OCI-LY7 (cell line): ENCODE measurements around the gene ADRA2A. TPM values are rescaled to one million over a fixed set of nuclear protein-coding genes. Genes with fewer than 3 reads are reported as not detected.

Experiments
- BruUV-seq: library from RNA; stranded (reverse); fragments of 400-500 nt; replicated peaks from 2 replicates; lab custom pipeline; 2021; lab: Mats Ljungman, UMichigan
- CTCF ChIA-PET: fragments of 300-600 bp; sonication (Branson Sonifier 250); formaldehyde crosslinking; loops from one replicate; lab custom pipeline; 2022; ENCODE audit warnings: antibody characterized with exemption; ENCODE audit not compliant: unreplicated experiment; lab: Charles Lee
- POLR2A ChIA-PET: fragments of 300-600 bp; sonication (Branson Sonifier 250); formaldehyde crosslinking; loops from one replicate; lab custom pipeline; 2022; ENCODE audit warnings: antibody characterized with exemption; lab: Charles Lee
- DNase-seq: peaks from one replicate; pipeline ENCODE4 v3.0.0-alpha.2; 2015; ENCODE audit warnings: low spot score
- H2AFZ ChIP-seq: fragments of 200-600 bp; sonication (generic), shearing (Covaris generic); 2 replicates; pipeline ENCODE4 v1.6.1; 2014; ENCODE audit warnings: mild to moderate bottlenecking, antibody characterized with exemption, low read length, moderate library complexity
- H3K27ac ChIP-seq: fragments of 200-600 bp; sonication (generic); 2 replicates; pipeline ENCODE4 v1.5.1; 2014; ENCODE audit warnings: mixed run types, low read depth, mild to moderate bottlenecking, moderate library complexity, low read length, inconsistent platforms; ENCODE audit not compliant: poor library complexity, severe bottlenecking
- H3K36me3 ChIP-seq: fragments of 200-600 bp; sonication (generic); 2 replicates; pipeline ENCODE4 v1.6.1; 2014; ENCODE audit warnings: mild to moderate bottlenecking, antibody characterized with exemption, low read length, moderate library complexity, mixed read lengths; ENCODE audit not compliant: insufficient read depth
- H3K4me1 ChIP-seq: fragments of 200-600 bp; sonication (generic); 2 replicates; pipeline ENCODE4 v1.5.1; 2014; ENCODE audit warnings: mild to moderate bottlenecking, low read length; ENCODE audit not compliant: insufficient read depth, poor library complexity, severe bottlenecking
- H3K4me2 ChIP-seq: fragments of 200-600 bp; sonication (generic); 2 replicates; pipeline ENCODE4 v1.6.1; 2014; ENCODE audit warnings: mild to moderate bottlenecking, low read length
- H3K4me3 ChIP-seq: fragments of 200-600 bp; sonication (generic); 2 replicates; pipeline ENCODE4 v1.5.1; 2014; ENCODE audit warnings: mild to moderate bottlenecking, low read depth, low read length; ENCODE audit not compliant: poor library complexity, severe bottlenecking
- H3K79me2 ChIP-seq: fragments of 200-600 bp; sonication (generic); 2 replicates; pipeline ENCODE4 v1.6.1; 2016; ENCODE audit warnings: low read depth, mild to moderate bottlenecking, low read length, moderate library complexity, mixed read lengths; ENCODE audit not compliant: insufficient read depth
- H3K9me2 ChIP-seq: fragments of 200-600 bp; sonication (generic); 2 replicates; pipeline ENCODE4 v1.6.1; 2016; ENCODE audit warnings: mild to moderate bottlenecking, low read length, mixed read lengths; ENCODE audit not compliant: insufficient read depth
- H3K9me3 ChIP-seq: fragments of 200-600 bp; sonication (generic); 2 replicates; pipeline ENCODE4 v1.6.1; 2014; ENCODE audit warnings: mild to moderate bottlenecking, mixed run types, low read length, mixed read lengths
- H4K20me1 ChIP-seq: fragments of 200-600 bp; sonication (generic); 2 replicates; pipeline ENCODE4 v1.6.1; 2014; ENCODE audit warnings: mild to moderate bottlenecking, antibody characterized with exemption, low read length, moderate library complexity, mixed read lengths; ENCODE audit not compliant: insufficient read depth
- CTCF ChIP-seq: fragments of 200-600 bp; sonication (generic); conservative IDR thresholded peaks from 2 replicates; pipeline ENCODE4 v1.5.1; 2014; ENCODE audit warnings: mild to moderate bottlenecking, antibody characterized with exemption, low read length, moderate library complexity, mixed read lengths
- EZH2phosphoT487 ChIP-seq: fragments of 200-600 bp; sonication (generic); IDR thresholded peaks from 2 replicates; pipeline ENCODE4 v1.6.1; 2018; ENCODE audit warnings: low read depth, borderline replicate concordance, mild to moderate bottlenecking, mixed run types, antibody characterized with exemption, low read length, moderate library complexity, mixed read lengths
- intact Hi-C: fragments of 100-400 bp; cut with micrococcal nuclease; formaldehyde crosslinking; loops from one replicate; pipeline ENCODE4 v1.10.0; 2022; ENCODE audit not compliant: unreplicated experiment
- total RNA-seq, 2 experiments: library from RNA; depleted of rRNA in 1 of 2; stranded (reverse); fragments of >200 nt in 1 of 2; shearing (Covaris generic) in 1 of 2; gene quantifications; 2 replicates each; pipeline ENCODE4 v1.2.3, GENCODE V29; 2014 to 2022

Gene ADRA2A
- total RNA-seq, 2 experiments from 2014 or later, result 0.06 TPM; not detected in 1

- Histone ChIP-seq H3K4me1 (no peaks in the 10 kb centered on the region), H3K27ac (no peak overlapping the region), H3K4me3 (no peak overlapping the region), H3K79me2 (no peaks in the 10 kb centered on the region), H3K36me3 (no peaks in the 10 kb centered on the region), H4K20me1 (no peaks in the 10 kb centered on the region), H3K9me2 (no peaks in the 10 kb centered on the region), H3K9me3 (no peaks in the 10 kb centered on the region), H3K4me2 (no peak overlapping the region), H2AFZ (no peak overlapping the region)
- ChIA-PET CTCF (interaction anchor here (0.6 kb wide), 1 partner anchor 163 kb away, joined by 4 read pairs; no protein-coding TSS in a partner anchor), POLR2A (no interaction called here)
- no peak for DNase-seq
- intact Hi-C loops, result no loop called here
- TF ChIP-seq EZH2phosphoT487, result no peak
- TF ChIP-seq CTCF, result no peak
- BruUV-seq, result no TSS peak
Observed at GRCh38 chr10:111123883-111124282, 47.1 kb downstream of the ADRA2A start.

GRCh38 chr10:111125102-111125501, 48.3 kb downstream of the ADRA2A start:
- no peak for TF ChIP-seq EZH2phosphoT487
- no peak for TF ChIP-seq CTCF
- H3K27ac ChIP-seq, result no peak overlapping the region
- H3K4me3 ChIP-seq, result no peak overlapping the region
- BruUV-seq, result no TSS peak
- H4K20me1 ChIP-seq, result no peaks in the 10 kb centered on the region
- H2AFZ ChIP-seq, result no peak overlapping the region
- no peaks in the 10 kb centered on the region for H3K36me3 ChIP-seq
- DNase-seq, result no peak
- H3K4me1 ChIP-seq, result no peaks in the 10 kb centered on the region
- H3K79me2 ChIP-seq, result no peaks in the 10 kb centered on the region
- CTCF ChIA-PET, result no interaction called here
- H3K9me2 ChIP-seq, result no peaks in the 10 kb centered on the region
- intact Hi-C loops, result no loop called here
- POLR2A ChIA-PET, result interaction anchor here (0.6 kb wide), 1 partner anchor 190 kb away, joined by 3 read pairs; no protein-coding TSS in a partner anchor
- H3K4me2 ChIP-seq, result no peak overlapping the region
- H3K9me3 ChIP-seq, result no peaks in the 10 kb centered on the region

- H3K9me2 ChIP-seq, result no peaks in the 10 kb centered on the region
- no peak overlapping the region for H3K4me3 ChIP-seq
- H2AFZ ChIP-seq, result no peak overlapping the region
- TF ChIP-seq EZH2phosphoT487, result no peak
- no peak for TF ChIP-seq CTCF
- H3K36me3 ChIP-seq, result no peaks in the 10 kb centered on the region
- H3K9me3 ChIP-seq, result no peaks in the 10 kb centered on the region
- BruUV-seq, result no TSS peak
- H4K20me1 ChIP-seq, result no peaks in the 10 kb centered on the region
- no peak for DNase-seq
- H3K27ac ChIP-seq, result no peak overlapping the region
- H3K79me2 ChIP-seq, result no peaks in the 10 kb centered on the region
- intact Hi-C loops, result no loop called here
- ChIA-PET POLR2A (interaction anchor here (0.7 kb wide), 1 partner anchor 361 kb away, joined by 4 read pairs; no protein-coding TSS in a partner anchor), CTCF (no interaction called here)
- no peaks in the 10 kb centered on the region for H3K4me1 ChIP-seq
- no peak overlapping the region for H3K4me2 ChIP-seq
Observed at GRCh38 chr10:111126077-111126476, 49.2 kb downstream of the ADRA2A start.
